Retina (tissue), 1 donor: ENCODE measurements around the gene DYSF.
"Not testable (repeated sequence)": the region's sequence is repeated elsewhere in the genome, so short reads cannot be mapped to it uniquely, and the experiment has no call there.

Experiments used
- DNase-seq: peaks from one replicate; pipeline ENCODE4 v3.0.0-alpha.2; 2016

The DYSF gene

GRCh38 chr2:71473346-71474031 lies 20.1 kb downstream of the DYSF start:
- no peak for DNase-seq

- DNase-seq = no peak
Measured at GRCh38 chr2:71474116-71474743, 20.9 kb downstream of the DYSF start.

DNA sequence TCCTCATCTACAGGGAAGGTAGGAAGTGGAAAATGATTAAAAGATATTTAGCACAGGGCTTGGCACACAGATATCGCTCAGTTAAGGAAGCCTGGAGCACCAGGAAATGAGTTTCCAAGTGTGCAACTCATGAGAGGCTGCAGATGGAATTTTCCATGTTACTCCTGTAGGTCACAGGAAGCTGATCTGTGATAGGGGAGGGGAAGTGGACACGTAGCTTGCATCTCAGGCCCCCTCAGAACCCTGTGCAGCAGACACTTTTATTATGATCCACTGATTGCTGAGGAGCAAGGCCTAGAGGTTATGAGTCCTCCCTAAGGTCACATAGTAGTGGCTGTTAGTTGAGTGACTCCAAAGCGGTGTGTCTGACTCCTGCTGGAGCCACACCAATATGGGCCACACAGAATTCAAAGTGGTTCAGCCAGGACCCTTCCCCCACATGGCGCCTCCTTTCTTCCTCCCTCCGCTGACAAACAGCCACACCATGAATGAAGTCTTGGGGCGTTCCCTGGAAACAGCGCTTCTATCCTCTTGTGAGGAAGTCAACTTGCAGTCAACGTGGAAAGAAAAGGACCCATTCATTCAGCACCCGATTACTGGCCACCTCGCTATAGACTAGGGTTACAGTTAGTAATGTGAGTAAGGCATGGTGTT lies 21.5 kb downstream of the DYSF start:
- DNase-seq = no peak

DNA sequence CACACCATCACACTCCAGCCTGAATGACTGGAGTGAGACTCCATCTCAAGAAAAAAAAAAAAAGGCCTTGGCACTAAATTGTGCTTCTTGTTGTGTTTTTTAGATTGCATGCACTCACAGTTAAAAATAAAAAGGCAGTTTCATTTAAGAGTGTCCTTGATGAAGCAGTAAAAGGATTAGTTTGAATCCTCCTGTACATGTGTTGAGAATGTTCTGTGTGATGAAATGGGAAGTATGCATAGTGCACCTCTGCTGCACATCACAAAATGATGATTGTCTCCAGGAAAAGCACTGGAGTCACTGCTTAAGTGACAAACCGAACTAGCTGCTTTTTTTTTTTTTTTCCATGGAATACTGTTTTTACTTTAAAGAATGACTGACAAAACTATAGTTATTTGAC lies 23.1 kb downstream of the DYSF start:
- no peak for DNase-seq

- DNase-seq = no peak
Measured at GRCh38 chr2:71477231-71477691, 23.9 kb downstream of the DYSF start.

- no peak for DNase-seq
Measured at GRCh38 chr2:71478806-71479205, 25.4 kb downstream of the DYSF start.

GRCh38 chr2:71479261-71479660 lies 25.9 kb downstream of the DYSF start:
- DNase-seq = no peak

GRCh38 chr2:71481111-71481510 lies 27.8 kb downstream of the DYSF start:
- no peak for DNase-seq

DNA sequence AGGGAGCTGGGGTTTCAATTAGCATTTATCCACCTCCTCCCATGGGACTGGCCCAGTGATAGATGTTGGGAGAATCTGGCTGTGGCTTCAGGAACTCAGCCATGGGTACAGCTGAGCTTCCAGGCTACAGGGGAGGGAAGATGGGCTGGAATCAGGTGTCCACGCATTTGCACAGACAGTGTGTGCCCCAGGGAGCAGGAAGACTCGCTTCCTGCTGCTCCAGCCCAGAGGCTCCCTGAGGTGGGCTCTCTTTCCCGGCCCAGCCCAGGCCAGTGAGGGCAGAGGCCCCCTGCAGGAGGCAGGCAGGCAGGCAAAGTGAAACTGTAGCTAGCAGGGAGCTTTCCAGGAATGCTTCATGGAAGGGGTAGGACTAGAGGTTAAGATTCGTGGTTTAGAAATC lies 28.7 kb downstream of the DYSF start:
- DNase-seq = no peak

GRCh38 chr2:71483246-71483645 lies 29.9 kb downstream of the DYSF start:
- no peak for DNase-seq

DNA sequence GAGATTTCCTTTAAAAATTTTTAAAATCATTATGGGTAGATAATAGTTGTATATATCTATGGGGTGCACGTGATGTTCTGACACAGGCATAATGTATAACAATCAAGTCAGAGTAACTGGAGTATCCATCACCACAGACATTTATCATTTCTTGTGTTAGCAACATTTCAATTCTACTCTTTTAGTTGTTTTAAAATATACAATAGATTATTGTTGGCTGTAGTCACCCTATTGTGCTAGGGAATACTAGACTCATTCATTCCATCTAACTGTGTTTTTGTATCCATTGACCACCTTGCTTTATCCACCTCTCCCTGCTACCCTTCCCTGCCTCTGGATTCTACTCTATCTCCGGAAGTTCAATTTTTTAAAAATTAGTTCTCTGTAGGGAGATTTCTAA lies 31.0 kb downstream of the DYSF start:
- no peak for DNase-seq

- DNase-seq = no peak
Measured at GRCh38 chr2:71486881-71487640, 33.7 kb downstream of the DYSF start.

- DNase-seq = not testable (repeated sequence)
Measured at GRCh38 chr2:71491551-71491950, 38.2 kb downstream of the DYSF start.

DNA sequence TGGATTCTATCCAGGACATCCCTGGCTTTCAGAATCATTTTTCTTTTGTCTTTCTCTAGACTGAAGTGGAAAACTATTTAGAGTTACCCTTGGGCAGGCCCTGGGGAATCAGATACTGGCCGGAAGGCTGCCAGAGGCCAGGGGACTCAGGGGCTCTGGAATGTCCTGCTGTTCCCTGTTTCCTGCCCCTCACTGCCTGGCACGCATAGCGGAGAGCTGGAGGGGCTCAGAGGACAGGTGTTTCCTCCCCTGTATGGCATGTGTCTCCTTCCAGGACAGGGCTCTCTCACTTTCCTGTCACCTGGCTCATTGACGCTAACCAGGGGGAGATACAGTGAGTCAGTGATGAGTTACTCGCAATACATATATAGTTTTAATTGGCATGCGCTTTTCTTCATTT lies 38.8 kb downstream of the DYSF start:
- no peak for DNase-seq

DNA sequence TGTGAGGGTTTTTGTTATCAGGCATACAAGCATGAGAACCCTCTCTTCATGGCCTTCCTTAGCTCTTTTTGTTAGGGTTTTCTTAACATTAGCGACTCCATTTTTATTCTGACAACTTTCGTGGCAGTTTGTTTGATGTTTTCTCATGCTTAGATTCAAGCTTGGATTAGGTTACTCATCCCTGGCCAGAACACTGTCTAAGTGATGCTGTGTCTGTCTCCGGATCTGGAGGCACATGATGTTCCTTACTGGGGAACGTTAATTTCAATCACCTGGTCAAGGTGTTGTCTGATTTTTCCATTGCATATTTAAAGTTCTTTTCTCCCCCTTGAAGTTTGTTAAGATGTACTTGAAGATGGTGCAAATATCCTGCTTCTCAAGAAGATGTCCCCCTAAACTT lies 40.7 kb downstream of the DYSF start:
- no peak for DNase-seq

DNA sequence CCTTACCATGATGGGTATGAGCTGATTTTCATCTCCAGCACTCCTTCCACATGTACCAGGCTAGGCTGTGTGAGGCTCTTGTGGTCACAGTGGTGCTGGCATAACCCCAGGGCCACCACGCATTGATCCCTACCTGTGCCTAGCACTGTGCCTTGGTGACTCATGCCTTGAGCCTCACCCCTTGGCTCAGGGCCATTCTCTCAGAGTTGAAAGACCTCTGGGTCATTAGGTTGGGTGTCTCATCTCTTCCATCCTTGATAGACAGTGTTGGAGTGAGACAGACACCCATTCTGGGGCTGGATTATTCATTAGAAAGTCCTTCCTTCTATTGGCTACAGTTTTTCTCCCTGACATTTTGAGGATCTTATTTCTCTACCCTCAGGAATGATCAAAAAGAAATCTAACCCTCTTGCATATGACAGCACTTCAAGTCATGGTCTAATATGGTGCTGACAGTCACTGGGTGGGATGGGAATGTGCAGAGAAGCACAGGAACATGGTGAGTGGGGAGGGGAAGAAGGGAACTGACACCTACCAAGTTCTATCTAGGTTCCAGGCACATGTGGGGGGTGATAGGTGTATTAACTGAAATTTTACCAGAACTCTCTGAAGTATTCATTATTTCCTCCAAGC lies 41.3 kb downstream of the DYSF start:
- DNase-seq = no peak

- DNase-seq = no peak
Measured at GRCh38 chr2:71496156-71496770, 42.9 kb downstream of the DYSF start.

- no peak for DNase-seq
Measured at GRCh38 chr2:71498261-71498701, 44.9 kb downstream of the DYSF start.

- DNase-seq = no peak
Measured at GRCh38 chr2:71499691-71500090, 46.3 kb downstream of the DYSF start.

DNA sequence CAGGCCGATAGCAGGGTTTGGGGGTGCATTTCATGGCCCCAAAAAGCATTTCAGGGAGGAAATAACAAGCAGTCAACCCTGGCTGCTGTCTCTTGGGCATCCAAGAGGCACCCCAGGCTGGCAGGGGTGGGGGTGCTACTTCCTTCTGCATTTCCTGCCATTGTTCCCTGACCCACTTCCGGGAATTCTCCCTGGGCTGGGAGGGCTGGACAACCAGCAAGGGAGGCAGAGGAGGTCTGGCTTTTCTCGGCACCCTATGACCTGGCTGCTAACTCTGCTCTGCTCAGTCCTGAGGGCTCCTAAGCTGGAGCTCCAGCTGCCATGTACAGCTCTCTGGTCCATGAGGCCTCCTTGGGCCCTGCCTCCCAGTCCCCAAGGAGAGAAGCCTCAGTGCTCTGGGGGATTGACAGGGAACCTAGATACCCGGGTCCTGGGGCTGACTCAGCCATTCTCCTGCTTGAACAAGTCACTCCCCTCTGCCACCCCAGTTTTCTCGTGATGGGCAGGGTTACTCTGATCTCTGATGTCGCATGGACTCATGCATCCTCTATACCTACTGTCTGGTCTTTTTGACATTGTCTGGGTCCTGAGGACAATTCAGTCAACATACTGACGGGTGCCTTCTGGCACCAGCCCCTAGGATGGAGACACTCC lies 47.2 kb downstream of the DYSF start:
- no peak for DNase-seq

DNA sequence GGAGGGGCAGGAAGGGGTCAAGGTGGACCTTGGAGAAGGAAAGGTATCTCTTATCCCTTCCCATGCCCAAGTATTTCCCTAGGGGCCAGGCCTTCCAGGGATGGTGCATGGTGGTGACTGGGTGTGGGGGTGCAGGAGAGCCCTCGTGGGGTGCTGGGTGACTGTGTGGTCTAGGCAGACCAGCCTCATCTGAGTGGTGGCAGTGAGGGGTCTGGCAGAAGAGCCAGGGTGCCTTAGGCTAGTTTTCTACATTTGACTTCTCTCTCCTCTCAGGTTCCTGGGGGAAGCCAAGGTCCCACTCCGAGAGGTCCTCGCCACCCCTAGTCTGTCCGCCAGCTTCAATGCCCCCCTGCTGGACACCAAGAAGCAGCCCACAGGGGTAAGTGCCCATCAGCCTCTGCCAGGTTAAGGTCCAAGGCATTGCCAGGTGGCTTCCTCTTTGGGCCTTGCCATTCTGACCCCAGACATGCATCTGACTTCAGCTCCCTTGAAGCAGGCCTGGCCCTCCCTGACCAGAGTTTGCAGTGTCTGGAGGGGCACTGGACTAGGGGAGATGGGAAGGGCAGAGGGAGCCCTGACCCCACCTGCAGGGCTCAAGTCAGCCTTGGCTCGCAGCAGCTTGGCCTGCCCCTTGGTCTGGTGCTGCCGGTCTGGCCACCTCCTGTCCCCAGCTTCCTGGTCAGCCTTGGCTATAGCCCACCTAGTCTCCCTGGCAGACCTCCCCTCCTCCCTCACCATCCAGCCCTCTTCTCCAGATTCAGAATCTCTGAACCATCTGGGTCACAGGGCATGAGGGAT lies 49.8 kb downstream of the DYSF start:
- no peak for DNase-seq
